Cardiac muscle cell (in vitro differentiated cells and primary cell): Measurements from ENCODE around the gene MAD2L1BP. TPM values are rescaled to one million over a fixed set of nuclear protein-coding genes. Genes with fewer than 3 reads are reported as not detected.
"Not testable (repeated sequence)": the region's sequence is repeated elsewhere in the genome, so short reads cannot be mapped to it uniquely, and the experiment has no call there.

ENCODE experiments used
- DNase-seq, 2 donors: peaks; one replicate each; pipeline versions ENCODE4 v3.0.0 to v3.0.0-alpha.2; 2010 to 2017; ENCODE audit warnings: low read depth in 1 of 2, low spot score in 1 of 2
- H3K27ac ChIP-seq: fragments of 200-600 bp; sonication (generic); 2 replicates; pipeline ENCODE4 v1.5.1; 2016
- H3K27me3 ChIP-seq: fragments of 200-600 bp; sonication (generic); 2 replicates; pipeline ENCODE4 v1.6.0; 2016; ENCODE audit warnings: control low read depth
- H3K36me3 ChIP-seq: fragments of 200-600 bp; sonication (generic); 2 replicates; pipeline ENCODE4 v1.5.1; 2016; ENCODE audit warnings: control low read depth
- H3K4me1 ChIP-seq: fragments of 200-600 bp; sonication (generic); 2 replicates; pipeline ENCODE4 v1.8.1; 2017; ENCODE audit warnings: low read depth, mild to moderate bottlenecking, mixed run types
- H3K4me3 ChIP-seq: fragments of 200-600 bp; sonication (generic); 2 replicates; pipeline ENCODE4 v1.5.1; 2016; ENCODE audit warnings: mild to moderate bottlenecking
- H3K9me3 ChIP-seq: fragments of 200-600 bp; sonication (generic); 2 replicates; pipeline ENCODE4 v1.5.1; 2017; ENCODE audit warnings: low read depth, mild to moderate bottlenecking, control low read depth
- CTCF ChIP-seq: IDR thresholded peaks from 2 replicates; pipeline ENCODE4 v1.5.1; 2012; ENCODE audit warnings: low read depth, mild to moderate bottlenecking, low read length
- polyA plus RNA-seq: library from polyadenylated mRNA; unstranded; fragments of >200 nt; fragmentation: Nextera tagmentation; extraction: Ambion mirVana; gene quantifications from 2 replicates; pipeline ENCODE4 v1.2.1, GENCODE V29; 2016
- total RNA-seq: library from RNA; depleted of rRNA; stranded (reverse); fragments of >200 nt; gene quantifications from 2 replicates; pipeline ENCODE4 v1.2.3, GENCODE V29; 2016

Gene MAD2L1BP
- total RNA-seq (34.0 and 68.4 TPM in 2 replicates), polyA plus RNA-seq (53.7 and 60.6 TPM in 2 replicates)

DNA sequence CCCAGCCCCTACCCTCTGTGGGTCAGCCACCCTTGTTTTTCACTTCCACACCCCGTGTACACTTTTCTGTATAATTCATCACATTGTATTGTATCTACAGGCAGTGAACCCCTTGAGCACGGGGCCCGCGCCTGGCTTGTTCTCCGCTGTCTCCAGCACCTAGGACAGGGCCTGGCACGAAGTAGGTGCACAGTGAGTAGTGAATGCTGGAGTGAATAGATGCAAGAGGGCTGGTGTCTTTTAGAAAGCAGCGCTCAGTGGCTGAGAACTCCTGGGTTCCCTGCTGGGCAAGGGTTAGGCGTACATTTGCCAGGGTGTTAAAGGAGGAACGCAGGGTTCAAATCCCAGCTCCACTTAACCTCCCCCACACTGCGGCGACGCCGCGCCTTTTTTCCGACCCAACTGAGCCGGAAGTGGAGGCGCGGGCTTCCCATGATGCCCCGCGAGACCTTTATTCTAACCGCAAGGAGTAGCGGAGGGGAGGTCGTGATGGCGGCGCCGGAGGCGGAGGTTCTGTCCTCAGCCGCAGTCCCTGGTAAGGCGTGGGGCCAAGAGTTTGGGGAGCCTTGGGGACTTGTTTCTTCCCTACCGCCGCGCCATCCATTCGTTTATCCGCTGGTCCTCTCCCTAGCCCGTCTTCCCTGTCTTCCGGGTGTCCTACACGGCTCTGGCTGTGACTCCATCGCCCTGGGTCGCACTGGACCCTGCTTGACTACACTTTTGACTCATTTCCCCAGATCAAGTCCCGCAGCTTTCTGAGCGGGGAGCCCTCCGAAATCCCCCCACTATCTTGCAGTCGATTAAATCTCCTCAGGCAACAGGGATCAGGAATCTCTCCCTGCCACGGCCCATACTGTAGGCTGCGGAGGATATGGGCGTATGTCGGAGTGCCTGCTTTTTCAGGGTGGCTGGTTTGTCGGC is at the start of gene MAD2L1BP:
MAD2L1BP (plus strand) TSS at position 454 of the 921 bp plus-strand sequence; CDS start at position 490, 36 bp downstream.
- Histone ChIP-seq H3K4me3 (peak within 1 kb of the TSS; percentile 72), H3K9me3 (no peaks in the 10 kb centered on the region), H3K27me3 (no peaks in the 10 kb centered on the region), H3K27ac (peak within 1 kb of the TSS; percentile 38), H3K36me3 (peaks cover 12% of the 10 kb centered on the region), H3K4me1 (peaks cover 22% of the 10 kb centered on the region)
- no peak for TF ChIP-seq CTCF
- peak; percentile 77 to 80 for DNase-seq

DNA sequence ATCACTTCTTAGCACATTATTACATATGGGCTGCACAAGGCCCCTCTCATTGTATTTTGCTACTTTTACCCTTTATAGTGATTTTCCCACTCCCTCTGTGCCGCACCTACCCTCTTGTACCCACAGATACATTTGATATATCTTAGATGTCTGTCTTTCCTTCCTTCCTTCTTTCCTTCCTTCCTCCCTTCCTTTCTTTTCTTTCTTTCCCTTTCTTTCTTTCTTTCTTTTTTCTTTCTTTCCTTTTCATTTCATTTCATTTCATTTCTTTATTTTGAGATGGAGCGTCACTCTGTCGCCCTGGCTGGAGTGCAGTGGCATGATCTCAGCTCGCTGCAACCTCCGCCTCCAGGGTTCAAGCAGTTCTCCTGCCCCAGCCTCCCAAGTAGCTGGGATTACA is 47.4 kb upstream of the MAD2L1BP start:
- no peak overlapping the region for H3K4me3 ChIP-seq
- no peaks in the 10 kb centered on the region for H3K27me3 ChIP-seq
- no peak for TF ChIP-seq CTCF
- no peak overlapping the region for H3K27ac ChIP-seq
- H3K4me1 ChIP-seq = no peaks in the 10 kb centered on the region
- DNase-seq = no peak
- no peaks in the 10 kb centered on the region for H3K9me3 ChIP-seq
- H3K36me3 ChIP-seq = peaks cover 26% of the 10 kb centered on the region

DNA sequence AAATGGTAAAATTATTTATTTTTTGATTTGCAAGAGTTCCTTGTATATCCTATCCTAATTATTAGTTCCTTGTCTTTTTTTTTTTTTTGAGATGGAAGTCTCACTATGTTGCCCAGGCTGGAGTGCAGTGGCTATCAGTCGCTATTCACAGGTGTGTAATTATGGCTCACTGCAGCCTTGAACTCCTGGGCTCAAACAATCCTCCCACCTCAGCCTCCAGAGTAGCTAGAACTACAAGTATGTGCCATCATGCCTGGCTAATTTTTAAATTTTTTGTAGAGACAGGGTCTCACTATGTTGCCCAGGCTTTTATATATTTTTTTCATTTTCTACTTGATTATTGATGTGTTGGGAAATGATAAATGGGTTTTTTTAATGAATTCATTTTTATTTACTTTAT is 46.1 kb upstream of the MAD2L1BP start:
- not testable (repeated sequence) for DNase-seq, H3K9me3 ChIP-seq, H3K4me3 ChIP-seq, H3K27ac ChIP-seq, H3K4me1 ChIP-seq, H3K27me3 ChIP-seq
- H3K36me3 ChIP-seq = peaks cover 12% of the 10 kb centered on the region

- H3K36me3 ChIP-seq = peaks cover 4% of the 10 kb centered on the region
- H3K27ac ChIP-seq = no peak overlapping the region
- peak in 1 of 2 donors; percentile 50 for DNase-seq
- no peaks in the 10 kb centered on the region for H3K27me3 ChIP-seq
- H3K9me3 ChIP-seq = no peaks in the 10 kb centered on the region
- TF ChIP-seq CTCF = no peak
- H3K4me1 ChIP-seq = no peaks in the 10 kb centered on the region
- H3K4me3 ChIP-seq = no peak overlapping the region
Measured at GRCh38 chr6:43593938-43594337, 41.7 kb upstream of the MAD2L1BP start.

GRCh38 chr6:43600595-43600994 is 35.0 kb upstream of the MAD2L1BP start:
- peaks cover 21% of the 10 kb centered on the region for H3K36me3 ChIP-seq
- no peak overlapping the region for H3K4me3 ChIP-seq
- H3K9me3 ChIP-seq = no peaks in the 10 kb centered on the region
- no peak overlapping the region for H3K27ac ChIP-seq
- H3K4me1 ChIP-seq = no peaks in the 10 kb centered on the region
- TF ChIP-seq CTCF = no peak
- no peak for DNase-seq
- H3K27me3 ChIP-seq = no peaks in the 10 kb centered on the region

DNA sequence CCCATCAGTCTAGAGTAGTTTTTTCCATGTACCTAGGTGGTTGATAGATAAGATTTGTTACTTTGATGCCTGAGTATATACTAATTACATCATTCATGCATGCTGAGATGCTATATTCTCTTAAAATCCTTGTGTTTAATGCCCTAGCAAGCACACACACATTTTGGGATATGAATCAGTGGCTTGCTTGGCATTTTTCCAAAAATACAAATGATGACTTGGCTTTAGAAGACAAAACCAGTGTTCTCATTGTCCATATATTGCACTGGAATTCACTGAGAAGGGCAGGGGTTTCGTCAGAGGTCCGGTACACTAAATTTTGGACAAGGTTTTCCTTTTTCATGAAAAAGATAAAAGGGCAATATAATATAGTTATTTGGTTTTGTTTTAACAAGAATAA is 31.5 kb upstream of the MAD2L1BP start:
- Histone ChIP-seq H3K4me1 (peaks cover 8% of the 10 kb centered on the region), H3K27me3 (no peaks in the 10 kb centered on the region), H3K36me3 (peaks cover 27% of the 10 kb centered on the region), H3K9me3 (no peaks in the 10 kb centered on the region), H3K4me3 (no peak overlapping the region), H3K27ac (no peak overlapping the region)
- DNase-seq = peak in 1 of 2 donors; percentile 84
- TF ChIP-seq CTCF = no peak
